ENCODE data around the gene CELF3.

- TF ChIP-seq CTCF (IDR thresholded peaks at IDR 0.05), result no peak
- no peak for TF ChIP-seq SIN3A (IDR thresholded peaks at IDR 0.05; ENCODE audit: borderline replicate concordance, insufficient read depth, low read depth, low read length)
- no peak for TF ChIP-seq REST (IDR thresholded peaks at IDR 0.05; ENCODE audit: insufficient read depth in 1 of 2, low read depth in 2 of 2, low read length in 1 of 2)
- TF ChIP-seq POLR2AphosphoS5 (IDR thresholded peaks at IDR 0.05; ENCODE audit: low read depth, low read length), result no peak
Measured at GRCh38 chr1:151680826-151681225, 35.8 kb downstream of the CELF3 start.

All from Panc1 (cell line).